CD4-positive, alpha-beta T cell treated with Interleukin-17A for 1 hour (primary cell): Measurements from ENCODE around the gene CCDC7.
"Not testable (repeated sequence)": the region's sequence is repeated elsewhere in the genome, so short reads cannot be mapped to it uniquely, and the experiment has no call there.

Source experiments
- DNase-seq: peaks from one replicate; pipeline ENCODE4 v3.0.0-alpha.2; 2020

The CCDC7 gene

GRCh38 chr10:32890444-32890843, 444.5 kb downstream of the CCDC7 start:
- DNase-seq, result no peak

- no peak for DNase-seq
Observed at GRCh38 chr10:32891261-32891660, 445.3 kb downstream of the CCDC7 start.

DNA sequence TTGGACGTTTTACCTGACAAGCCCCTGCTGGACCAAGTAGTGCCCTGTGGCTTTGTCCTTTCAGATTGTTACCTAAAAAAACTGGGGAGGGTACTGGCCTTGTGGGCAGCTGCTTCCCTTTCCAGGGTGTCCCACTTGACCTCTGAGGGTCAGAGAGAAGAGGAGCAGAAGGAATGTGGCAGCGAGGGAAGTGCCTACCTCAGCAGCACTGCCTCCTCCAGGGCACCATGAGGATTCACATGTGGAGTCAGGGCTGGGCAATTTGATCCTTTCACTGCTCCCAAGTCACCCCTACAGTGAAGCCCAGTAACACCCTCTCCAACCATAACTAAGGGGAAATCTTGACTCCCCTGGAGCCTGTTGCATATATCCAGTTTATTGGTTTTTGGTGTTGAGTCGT, 447.5 kb downstream of the CCDC7 start:
- no peak for DNase-seq

GRCh38 chr10:32893916-32894664, 448.1 kb downstream of the CCDC7 start:
- no peak for DNase-seq

GRCh38 chr10:32895200-32895968, 449.4 kb downstream of the CCDC7 start:
- DNase-seq, result not testable (repeated sequence)

DNA sequence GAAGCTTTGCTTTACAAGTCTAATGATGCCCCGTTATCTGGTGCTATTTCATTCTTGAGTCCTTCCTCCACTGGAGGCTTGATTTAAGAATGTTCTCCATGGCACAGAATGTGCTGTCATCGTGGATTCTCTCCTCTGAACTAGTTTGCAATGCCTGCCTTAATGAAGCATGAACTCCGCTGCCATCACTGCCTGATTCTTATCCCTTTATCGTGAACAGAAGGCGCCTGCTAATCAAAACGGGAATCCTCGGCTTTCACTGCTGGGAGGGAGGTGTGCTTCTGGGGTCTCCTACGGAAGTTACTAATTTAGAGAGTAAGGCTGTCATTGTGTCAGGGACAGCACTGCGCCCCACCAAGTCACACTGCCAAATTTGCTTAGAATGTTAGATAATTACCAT, 455.9 kb downstream of the CCDC7 start:
- no peak for DNase-seq

DNA sequence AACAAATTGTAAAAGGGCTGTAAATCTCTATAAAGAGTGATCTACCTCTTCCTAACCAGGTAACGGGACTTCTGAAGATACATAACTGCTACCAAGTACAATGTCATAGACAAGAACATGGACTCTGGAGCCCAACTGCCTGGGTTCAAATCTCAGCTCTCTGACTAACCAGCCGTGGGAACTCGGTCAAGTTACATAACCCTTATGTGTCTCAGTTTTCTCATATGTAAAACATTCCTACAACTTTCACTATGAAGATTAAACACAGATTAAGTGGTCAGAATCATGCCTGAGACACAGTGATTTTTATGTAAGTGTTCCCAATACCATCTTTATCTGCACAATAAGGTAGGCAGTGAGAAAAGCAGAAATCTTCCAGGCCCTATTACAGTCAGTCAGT, 459.5 kb downstream of the CCDC7 start:
- no peak for DNase-seq

DNA sequence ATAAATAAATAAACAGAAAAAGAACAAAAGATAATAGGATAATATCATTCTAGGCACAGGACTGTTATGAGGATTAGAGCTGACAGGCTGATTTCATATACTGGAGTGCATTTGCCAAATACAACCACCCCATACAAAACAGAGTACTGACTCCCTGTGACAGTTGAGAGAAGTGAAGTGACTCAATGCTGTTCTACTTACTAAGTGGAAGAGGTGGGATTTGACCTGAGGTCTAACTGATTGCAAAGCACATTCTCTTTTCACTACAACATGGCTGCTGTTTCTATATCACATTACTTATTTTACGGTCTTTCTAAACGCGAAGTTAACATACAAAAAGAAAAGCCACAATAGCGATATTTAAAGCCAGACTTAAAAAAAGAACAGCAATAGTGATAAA, 460.7 kb downstream of the CCDC7 start:
- DNase-seq, result no peak

GRCh38 chr10:32909456-32909855, 463.5 kb downstream of the CCDC7 start:
- DNase-seq, result no peak

- DNase-seq, result not testable (repeated sequence)
Observed at GRCh38 chr10:32909970-32910369, 464.0 kb downstream of the CCDC7 start.

- no peak for DNase-seq
Observed at GRCh38 chr10:32911285-32912016, 465.5 kb downstream of the CCDC7 start.

- not testable (repeated sequence) for DNase-seq
Observed at GRCh38 chr10:32917817-32918216, 471.9 kb downstream of the CCDC7 start.

DNA sequence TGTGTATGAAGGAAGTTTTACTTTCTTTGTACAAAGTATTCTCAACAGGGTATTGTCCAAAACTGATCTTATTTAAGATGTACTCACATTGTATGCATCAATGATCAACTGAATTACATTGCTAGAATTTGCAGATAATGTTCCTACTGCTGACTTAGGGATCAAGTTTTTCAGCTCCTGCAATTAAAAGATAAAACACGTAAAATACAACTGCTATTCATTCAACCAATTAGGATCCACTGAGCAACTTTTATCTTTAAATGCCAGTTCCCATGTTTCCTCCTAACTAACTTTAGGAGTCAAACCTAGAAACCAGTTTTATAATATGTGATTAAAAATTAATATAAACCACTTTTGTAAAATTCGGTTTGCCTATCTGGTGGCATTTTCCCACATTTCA, 476.2 kb downstream of the CCDC7 start:
- no peak for DNase-seq

GRCh38 chr10:32923134-32923533, 477.2 kb downstream of the CCDC7 start:
- DNase-seq, result no peak

DNA sequence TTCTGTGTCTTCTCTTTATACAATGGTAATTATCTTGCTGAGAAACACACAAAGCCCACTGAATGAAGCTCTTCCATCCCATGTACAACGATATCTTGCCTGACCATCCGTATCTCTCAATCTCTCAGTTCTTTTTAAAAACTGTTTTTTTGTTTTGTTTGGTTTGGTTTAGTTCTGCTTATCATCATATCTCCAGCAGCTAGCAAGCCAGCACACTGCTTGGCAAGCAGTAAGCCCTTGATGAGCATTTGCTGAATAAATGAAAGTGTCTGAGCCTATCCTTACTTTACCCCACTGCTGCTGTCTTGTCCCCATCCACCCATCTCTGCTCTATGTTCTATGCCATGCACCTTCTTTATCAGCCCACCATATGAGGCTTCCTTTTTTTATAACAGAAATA, 477.9 kb downstream of the CCDC7 start:
- no peak for DNase-seq
